HepG2 (cell line): Measurements from ENCODE around the gene PRDM10. TPM values are rescaled to one million over a fixed set of nuclear protein-coding genes. Genes with fewer than 3 reads are reported as not detected.
A peak's percentile ranks its signal among the peaks of the same experiment; 100 is the strongest.

Experiments used
- CERS6 ChIP-seq: sonication (generic); formaldehyde crosslinking; IDR thresholded peaks from 2 replicates; pipeline ENCODE4 v1.5.0; 2020; ENCODE audit warnings: missing genetic modification reagents
- EZH2 ChIP-seq: conservative IDR thresholded peaks from 2 replicates; pipeline ENCODE4 v1.6.1; 2012; ENCODE audit warnings: mild to moderate bottlenecking, low read depth, low read length, moderate library complexity
- FOXK1 ChIP-seq: sonication (generic); formaldehyde crosslinking; IDR thresholded peaks from 2 replicates; pipeline ENCODE4 v1.4.0; 2020; ENCODE audit warnings: low read depth, missing genetic modification reagents, borderline replicate concordance
- HNRNPLL ChIP-seq: fragments of 200-400 bp; formaldehyde crosslinking; IDR thresholded peaks from 2 replicates; pipeline ENCODE4 v1.6.1; 2017; ENCODE audit warnings: mild to moderate bottlenecking, low read depth, low read length; ENCODE audit not compliant: poor library complexity, severe bottlenecking
- HNRNPUL1 ChIP-seq: fragments of 200-400 bp; formaldehyde crosslinking; IDR thresholded peaks from 2 replicates; pipeline ENCODE4 v1.6.1; 2017; ENCODE audit warnings: low read depth, mild to moderate bottlenecking, low read length, moderate library complexity
- KDM5A ChIP-seq: fragments of 200-600 bp; sonication (generic); IDR thresholded peaks from 2 replicates; pipeline ENCODE4 v1.7.0; 2018; ENCODE audit warnings: antibody characterized with exemption, mild to moderate bottlenecking, low read length, borderline replicate concordance
- KDM6A ChIP-seq: IDR thresholded peaks from 2 replicates; pipeline ENCODE4 v1.6.1; 2016; ENCODE audit warnings: low read depth
- MXD1 ChIP-seq: sonication (generic); formaldehyde crosslinking; IDR thresholded peaks from 2 replicates; pipeline ENCODE4 v1.4.0; 2020; ENCODE audit warnings: mild to moderate bottlenecking, missing genetic modification reagents
- NAIF1 ChIP-seq: sonication (generic); formaldehyde crosslinking; IDR thresholded peaks from 2 replicates; pipeline ENCODE4 v1.5.0; 2020; ENCODE audit warnings: mild to moderate bottlenecking, missing genetic modification reagents, borderline replicate concordance
- NCOA2 ChIP-seq: sonication (generic); formaldehyde crosslinking; IDR thresholded peaks from 2 replicates; pipeline ENCODE4 v1.8.0; 2022; ENCODE audit warnings: inconsistent platforms
- NFKBIZ ChIP-seq: IDR thresholded peaks from 2 replicates; pipeline ENCODE4 v1.6.1; 2018; ENCODE audit warnings: missing genetic modification reagents, missing compliant biosample characterization
- SRSF4 ChIP-seq: fragments of 200-400 bp; formaldehyde crosslinking; IDR thresholded peaks from one replicate; pipeline ENCODE4 v1.6.1; 2018; ENCODE audit warnings: mild to moderate bottlenecking, low read depth, low read length, moderate library complexity; ENCODE audit not compliant: poor library complexity, severe bottlenecking
- TARDBP ChIP-seq: sonication (generic); formaldehyde crosslinking; IDR thresholded peaks from 2 replicates; pipeline ENCODE4 v1.8.0; 2022; ENCODE audit warnings: mild to moderate bottlenecking, missing genetic modification reagents
- ZEB1 ChIP-seq: IDR thresholded peaks from 2 replicates; pipeline ENCODE4 v1.6.1; 2012; ENCODE audit warnings: mild to moderate bottlenecking, low read depth, inconsistent platforms; ENCODE audit not compliant: insufficient replicate concordance
- ZNF18 ChIP-seq: sonication (generic); formaldehyde crosslinking; IDR thresholded peaks from 2 replicates; pipeline ENCODE4 v1.8.0; 2022; ENCODE audit warnings: mild to moderate bottlenecking, missing genetic modification reagents; ENCODE audit not compliant: insufficient replicate concordance
- ZNF230 ChIP-seq: sonication (generic); formaldehyde crosslinking; IDR thresholded peaks from 2 replicates; pipeline ENCODE4 v1.4.0; 2020; ENCODE audit warnings: mild to moderate bottlenecking, missing genetic modification reagents
- ZNF431 ChIP-seq: sonication (generic); formaldehyde crosslinking; IDR thresholded peaks from 2 replicates; pipeline ENCODE4 v1.9.0; 2022; ENCODE audit warnings: missing genetic modification reagents, low read depth, mild to moderate bottlenecking, borderline replicate concordance
- ZNF496 ChIP-seq: sonication (generic); formaldehyde crosslinking; IDR thresholded peaks from 2 replicates; pipeline ENCODE4 v1.8.1; 2023; ENCODE audit warnings: mild to moderate bottlenecking, moderate library complexity, missing genetic modification reagents; ENCODE audit not compliant: insufficient replicate concordance
- ZNF501 ChIP-seq: sonication (generic); formaldehyde crosslinking; IDR thresholded peaks from 2 replicates; pipeline ENCODE4 v1.5.1; 2020; ENCODE audit warnings: mild to moderate bottlenecking, moderate library complexity, missing genetic modification reagents
- ZNF674 ChIP-seq: sonication (generic); formaldehyde crosslinking; IDR thresholded peaks from 2 replicates; pipeline ENCODE4 v1.5.0; 2020; ENCODE audit warnings: low read depth, mild to moderate bottlenecking, missing genetic modification reagents
- ZNF687 ChIP-seq: sonication (generic); formaldehyde crosslinking; IDR thresholded peaks from 2 replicates; pipeline ENCODE4 v1.5.1; 2020; ENCODE audit warnings: mild to moderate bottlenecking, missing genetic modification reagents, moderate library complexity
- polyA plus RNA-seq, 8 experiments: library from polyadenylated mRNA; depleted of rRNA in 3 of 8; stranded (reverse) in 7 of 8; unstranded in 1 of 8; fragments of >200 nt; fragmentation: Illumina TruSeq in 4 of 8; extraction: Trizol in 4 of 8; gene quantifications; 2 replicates each; pipeline versions ENCODE4 v1.2.1 to v1.2.3, GENCODE V29; 2011 to 2016; ENCODE audit warnings: low read depth in 4 of 8, missing spikeins in 1 of 8, mixed read lengths in 1 of 8; ENCODE audit not compliant: insufficient read depth in 1 of 8
- total RNA-seq, 5 experiments: library from RNA; depleted of rRNA; stranded (reverse); fragments of >200 nt; fragmentation: Illumina TruSeq; extraction: Trizol; gene quantifications; 2 replicates each; pipeline ENCODE4 v1.2.3, GENCODE V29; 2016; ENCODE audit warnings: low read depth in 1 of 5

The PRDM10 gene
- total and polyA plus RNA-seq, 2 of the 13 experiments (the other 11 are each of a cell fraction or from before 2014, with no cell fraction given), result 5.7 to 5.8 TPM

GRCh38 chr11:129854232-129854805 lies 148.3 kb downstream of the PRDM10 start (continued):
- TF ChIP-seq CERS6 (CRISPR knock-in tag) (no peak), KDM5A (no peak), FOXK1 (no peak), ZNF230 (CRISPR knock-in tag) (no peak), EZH2 (no peak), HNRNPLL (no peak), ZNF18 (no peak), ZNF687 (CRISPR knock-in tag) (peak; percentile 34), NFKBIZ (CRISPR knock-in tag) (peak; percentile 3; the same call in 1 of the 2 replicates), ZNF431 (0 out of 2 replicates have a peak, but pooled peaks have one; percentile 7), NCOA2 (CRISPR knock-in tag) (no peak), ZNF501 (CRISPR knock-in tag) (0 out of 2 replicates have a peak, but pooled peaks have one; percentile 20), ZNF674 (CRISPR knock-in tag) (no peak), ZNF496 (CRISPR knock-in tag) (no peak), KDM6A (no peak), MXD1 (CRISPR knock-in tag) (no peak), ZEB1 (peak; percentile 4), TARDBP (0 out of 2 replicates have a peak, but pooled peaks have one; percentile 27), NAIF1 (CRISPR knock-in tag) (no peak), HNRNPUL1 (no peak), SRSF4 (no peak)
